GM23338 (cell line): Measurements from ENCODE around the gene EFCAB6.

Source experiments
- CREB1 ChIP-seq: fragments of 250-450 bp; sonication (Bioruptor Pico); IDR thresholded peaks from 2 replicates; pipeline ENCODE4 v1.5.0; 2020; ENCODE audit warnings: low read depth, mild to moderate bottlenecking, moderate library complexity
- CTCF ChIP-seq, 2 experiments: fragments of 200-600 bp in 1 of 2; sonication (generic) in 1 of 2; conservative IDR thresholded peaks; 2 replicates each; pipeline versions ENCODE4 v1.5.1 to v1.6.1; 2016 to 2017; ENCODE audit warnings: antibody characterized with exemption in 2 of 2, low read depth in 2 of 2, mild to moderate bottlenecking in 2 of 2, moderate library complexity in 1 of 2
- TF ChIP-seq, protein P1 (sequence below): IDR thresholded peaks from 2 replicates; pipeline ENCODE4 v1.6.1; 2016; ENCODE audit warnings: antibody characterized with exemption

DNA sequence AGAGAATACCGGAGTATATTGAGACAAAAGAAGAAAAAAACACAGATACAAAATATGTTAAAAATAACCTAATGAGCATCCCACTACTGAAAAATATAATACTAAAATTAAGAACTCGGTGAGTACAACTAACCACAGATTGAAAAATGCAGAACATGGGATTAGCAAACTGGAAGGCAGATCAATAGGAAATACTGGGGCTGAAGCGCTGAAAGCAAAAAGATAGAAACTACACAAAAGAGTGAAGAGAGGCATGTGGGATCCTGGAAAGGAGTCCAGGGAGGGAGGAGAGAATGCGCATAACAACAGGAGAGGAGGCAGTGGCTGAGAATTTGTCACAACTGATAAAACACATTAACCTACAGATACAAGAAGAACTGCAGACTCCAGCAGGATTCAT, 159.3 kb downstream of the EFCAB6 start:
- TF ChIP-seq, protein P1, sequence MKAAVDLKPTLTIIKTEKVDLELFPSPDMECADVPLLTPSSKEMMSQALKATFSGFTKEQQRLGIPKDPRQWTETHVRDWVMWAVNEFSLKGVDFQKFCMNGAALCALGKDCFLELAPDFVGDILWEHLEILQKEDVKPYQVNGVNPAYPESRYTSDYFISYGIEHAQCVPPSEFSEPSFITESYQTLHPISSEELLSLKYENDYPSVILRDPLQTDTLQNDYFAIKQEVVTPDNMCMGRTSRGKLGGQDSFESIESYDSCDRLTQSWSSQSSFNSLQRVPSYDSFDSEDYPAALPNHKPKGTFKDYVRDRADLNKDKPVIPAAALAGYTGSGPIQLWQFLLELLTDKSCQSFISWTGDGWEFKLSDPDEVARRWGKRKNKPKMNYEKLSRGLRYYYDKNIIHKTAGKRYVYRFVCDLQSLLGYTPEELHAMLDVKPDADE = no peak
- TF ChIP-seq CTCF (conservative IDR thresholded peaks at IDR 0.05; ENCODE audit: low read depth in 2 of 2) (no peak), CREB1 (no peak)
